Ovary (tissue), 9 donors: ENCODE data around the gene PDE4D. TPM values are rescaled to one million over a fixed set of nuclear protein-coding genes. Genes with fewer than 3 reads are reported as not detected.

Source experiments
- DNase-seq, 5 donors: peaks; one replicate each; pipeline ENCODE4 v3.0.0-alpha.2; 2019 to 2020
- H3K27ac ChIP-seq, 2 donors: fragments of 200-600 bp; one replicate each; pipeline versions ENCODE4 v1.5.1 to v1.8.0; 2019 to 2022
- H3K27me3 ChIP-seq: fragments of 200-600 bp; one replicate; pipeline ENCODE4 v1.8.0; 2022
- H3K36me3 ChIP-seq: fragments of 200-600 bp; sonication (generic); one replicate; pipeline ENCODE4 v1.5.1; 2019
- H3K4me1 ChIP-seq: one replicate; pipeline ENCODE4 v1.8.1; 2013; ENCODE audit warnings: mild to moderate bottlenecking, moderate library complexity; ENCODE audit not compliant: insufficient read depth
- H3K4me3 ChIP-seq: fragments of 200-600 bp; sonication (generic); one replicate; pipeline ENCODE4 v1.5.1; 2017
- H3K9me3 ChIP-seq, 2 donors: fragments of 200-600 bp in 1 of 2; sonication (generic) in 1 of 2; one replicate each; pipeline versions ENCODE4 v1.5.1 to v1.8.1; 2013 to 2019; ENCODE audit warnings: mild to moderate bottlenecking in 1 of 2, moderate library complexity in 1 of 2
- EP300 ChIP-seq: sonication (generic); formaldehyde crosslinking; IDR thresholded peaks from one replicate; pipeline ENCODE4 v1.6.1; 2017; ENCODE audit warnings: antibody characterized with exemption
- POLR2A ChIP-seq: fragments of 450-650 bp; IDR thresholded peaks from one replicate; pipeline ENCODE4 v1.6.1; 2017; ENCODE audit warnings: antibody characterized with exemption, mild to moderate bottlenecking, moderate library complexity
- WGBS, 3 donors: extraction: QIAGEN DNeasy Blood & Tissue Kit in 1 of 3; methylation state at CpG; one replicate each; pipeline versions ENCODE4 v1.1.5 to v1.1.7; 2013 to 2017; 5-methylcytosine and 5-hydroxymethylcytosine counted together
- intact Hi-C, 4 donors: fragments of 100-400 bp; cut with DNase I; formaldehyde crosslinking; loops; one replicate each; pipeline versions ENCODE4 v1.11.0 to v1.15.1; 2022 to 2023
- polyA plus RNA-seq, 2 donors: library from polyadenylated mRNA; stranded (reverse); fragments of 200-250 nt in 1 of 2; fragments of 350-450 nt in 1 of 2; fragmentation: Illumina TruSeq in 1 of 2; extraction: RNeasy Lipid Tissue Mini Kit (QIAGEN cat#74804) in 1 of 2; gene quantifications; one replicate each; pipeline ENCODE4 v1.2.3, GENCODE V29; 2013 to 2014
- total RNA-seq, 7 donors: library from RNA; depleted of rRNA in 2 of 7; stranded (reverse); fragments of >200 nt in 2 of 7; fragmentation: NEBNext Ultra II Directional in 3 of 7; extraction: Animal tissue kit (Norgen Biotek cat#: 25700) in 3 of 7; gene quantifications; one replicate each; pipeline versions ENCODE4 v1.1.0 to v1.2.4, GENCODE V29; 2016 to 2023
- TF ChIP-seq, protein P1 (sequence below), 3 donors: fragments of 450-650 bp in 2 of 3; fragments of 200-600 bp in 1 of 3; IDR thresholded peaks; one replicate each; pipeline versions ENCODE4 v1.5.1 to v1.8.0; 2016 to 2022; ENCODE audit warnings: antibody characterized with exemption in 3 of 3, mild to moderate bottlenecking in 1 of 3
- donor health status: DM: no; HTN: no; CAD: no; lungs with moderate emphysema.
- donor health status: DM: no; HTN: no; CAD: no.
- donor health status: Bipolar disorder and iron deficiency.
- donor health status: DM: yes; HTN: yes; CAD: no.
- donor health status: DM: no; HTN: no; CAD: no.
- donor health status: DM: yes; HTN: yes; CAD: no.

Gene PDE4D
- total and polyA plus RNA-seq, 9 donors = 1.3 to 67.6 (median 8.4) TPM

DNA sequence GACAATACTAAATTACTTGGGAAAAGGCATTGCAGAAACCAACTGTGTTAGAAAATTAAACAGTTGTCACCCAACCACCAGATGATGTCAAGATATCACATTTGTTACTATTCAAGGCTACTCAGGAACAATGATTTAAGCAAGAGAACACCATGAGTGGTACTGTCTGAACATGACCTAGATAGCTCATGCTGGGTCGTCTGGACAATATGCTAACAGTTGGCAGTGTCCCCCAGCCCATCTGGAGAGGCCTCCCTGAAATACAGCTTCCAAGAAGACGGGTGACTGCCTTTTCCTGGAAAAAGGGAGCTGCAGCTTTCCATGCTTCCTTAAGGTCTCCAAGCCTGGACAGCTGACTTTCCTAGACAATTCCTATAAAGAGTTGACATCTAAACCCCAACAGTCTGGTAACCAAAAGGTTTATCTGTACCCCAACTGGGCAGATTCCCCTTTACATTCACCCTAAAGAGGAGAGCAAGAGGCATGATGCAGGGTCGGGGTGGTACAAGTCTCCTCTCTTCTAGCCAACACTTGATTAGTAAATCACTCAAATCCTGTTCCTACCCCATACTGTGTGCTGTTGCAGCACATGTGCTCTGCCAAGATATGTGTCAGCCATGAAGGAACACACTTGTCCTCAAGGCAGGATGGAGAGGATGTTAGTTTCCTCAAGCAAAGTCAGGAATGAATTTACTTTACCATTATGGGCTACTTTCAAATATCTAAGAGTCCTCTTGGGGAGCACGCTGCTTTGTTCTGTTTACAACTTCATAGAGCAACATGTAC lies 433.0 kb downstream of the PDE4D start:
- TF ChIP-seq, protein P1, sequence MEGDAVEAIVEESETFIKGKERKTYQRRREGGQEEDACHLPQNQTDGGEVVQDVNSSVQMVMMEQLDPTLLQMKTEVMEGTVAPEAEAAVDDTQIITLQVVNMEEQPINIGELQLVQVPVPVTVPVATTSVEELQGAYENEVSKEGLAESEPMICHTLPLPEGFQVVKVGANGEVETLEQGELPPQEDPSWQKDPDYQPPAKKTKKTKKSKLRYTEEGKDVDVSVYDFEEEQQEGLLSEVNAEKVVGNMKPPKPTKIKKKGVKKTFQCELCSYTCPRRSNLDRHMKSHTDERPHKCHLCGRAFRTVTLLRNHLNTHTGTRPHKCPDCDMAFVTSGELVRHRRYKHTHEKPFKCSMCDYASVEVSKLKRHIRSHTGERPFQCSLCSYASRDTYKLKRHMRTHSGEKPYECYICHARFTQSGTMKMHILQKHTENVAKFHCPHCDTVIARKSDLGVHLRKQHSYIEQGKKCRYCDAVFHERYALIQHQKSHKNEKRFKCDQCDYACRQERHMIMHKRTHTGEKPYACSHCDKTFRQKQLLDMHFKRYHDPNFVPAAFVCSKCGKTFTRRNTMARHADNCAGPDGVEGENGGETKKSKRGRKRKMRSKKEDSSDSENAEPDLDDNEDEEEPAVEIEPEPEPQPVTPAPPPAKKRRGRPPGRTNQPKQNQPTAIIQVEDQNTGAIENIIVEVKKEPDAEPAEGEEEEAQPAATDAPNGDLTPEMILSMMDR (IDR thresholded peaks at IDR 0.05) = no peak
- no peak for TF ChIP-seq POLR2A
- no peak for TF ChIP-seq EP300
- intact Hi-C loops = no loop called here
- Histone ChIP-seq H3K4me1 (no peaks in the 10 kb centered on the region), H3K36me3 (no peaks in the 10 kb centered on the region), H3K27me3 (no peaks in the 10 kb centered on the region), H3K27ac (no peak overlapping the region), H3K4me3 (no peak overlapping the region), H3K9me3 (no peaks in the 10 kb centered on the region)
- 48 to 55% (median 54%) methylated on average over 4 of the region's 4 CpGs for whole genome bisulfite sequencing, 3 donors
- no peak for DNase-seq

DNA sequence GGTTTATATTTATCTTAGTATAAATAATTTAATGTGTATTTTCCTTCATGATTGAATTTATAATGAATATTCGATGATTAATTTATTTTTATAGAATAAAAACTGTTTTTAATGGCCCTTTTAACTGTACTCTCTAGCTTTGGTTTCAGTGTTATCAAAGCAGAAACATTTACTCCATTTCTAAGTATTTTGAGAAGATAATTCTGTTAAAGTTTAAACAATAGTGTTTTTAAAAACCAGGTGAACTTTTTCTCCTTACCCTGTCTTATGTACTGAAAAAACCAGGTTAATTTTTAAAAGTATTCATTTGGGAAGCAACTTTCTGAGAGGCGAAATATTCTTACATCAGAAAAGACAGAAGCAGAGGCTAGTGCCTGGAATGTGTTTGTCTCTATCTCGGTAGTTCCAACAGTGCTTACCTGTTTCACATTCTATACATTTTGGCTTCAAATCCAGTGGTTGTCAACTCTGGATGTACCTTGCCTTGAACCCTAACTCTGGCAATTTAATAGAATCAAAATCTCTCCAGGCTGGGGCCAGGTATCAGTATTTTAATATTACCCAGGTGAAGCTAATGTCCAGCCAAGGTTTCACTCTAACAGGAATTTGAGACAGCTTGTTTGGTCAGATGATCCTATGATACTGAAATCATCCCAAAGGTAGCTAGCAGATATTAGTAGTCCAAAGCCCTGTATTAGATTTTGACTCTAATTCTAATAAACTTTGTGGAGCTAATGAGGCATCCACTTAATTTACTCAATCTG lies 434.4 kb downstream of the PDE4D start:
- Histone ChIP-seq H3K27ac (no peak overlapping the region), H3K4me1 (no peaks in the 10 kb centered on the region), H3K36me3 (no peaks in the 10 kb centered on the region), H3K27me3 (no peaks in the 10 kb centered on the region), H3K4me3 (no peak overlapping the region), H3K9me3 (no peaks in the 10 kb centered on the region)
- TF ChIP-seq POLR2A = no peak
- TF ChIP-seq, protein P1 (IDR thresholded peaks at IDR 0.05) = no peak
- TF ChIP-seq EP300 = no peak
- intact Hi-C loops = no loop called here
- no peak for DNase-seq
- 62 to 73% (median 68%) methylated on average over 3 of the region's 3 CpGs for WGBS, 3 donors

DNA sequence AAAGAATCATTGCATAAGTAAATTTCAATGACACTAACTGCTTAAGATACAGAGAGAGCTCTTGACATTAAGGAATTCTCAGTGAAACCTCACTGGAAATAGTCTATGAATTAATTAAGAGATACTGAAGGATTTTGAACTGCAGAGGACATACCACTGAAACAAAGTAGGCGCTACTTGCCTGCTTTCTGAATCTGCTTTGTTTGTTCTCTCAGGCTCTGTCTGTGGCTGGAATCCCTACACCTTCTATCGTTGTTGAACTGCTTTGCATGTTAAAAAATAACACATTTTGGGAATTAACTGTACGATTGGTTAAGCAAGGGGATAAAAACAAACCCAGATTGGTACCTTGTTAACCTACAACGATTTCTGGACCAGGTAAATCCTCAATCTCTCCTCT lies 435.2 kb downstream of the PDE4D start:
- Histone ChIP-seq H3K4me1 (no peaks in the 10 kb centered on the region), H3K27ac (no peak overlapping the region), H3K27me3 (no peaks in the 10 kb centered on the region), H3K9me3 (no peaks in the 10 kb centered on the region), H3K36me3 (no peaks in the 10 kb centered on the region), H3K4me3 (no peak overlapping the region)
- WGBS, 3 donors = 61 to 69% (median 66%) methylated on average over 4 of the region's 4 CpGs
- intact Hi-C loops = no loop called here
- no peak for DNase-seq
- TF ChIP-seq EP300 (no peak), POLR2A (no peak)
- TF ChIP-seq, protein P1 (IDR thresholded peaks at IDR 0.05) = no peak

DNA sequence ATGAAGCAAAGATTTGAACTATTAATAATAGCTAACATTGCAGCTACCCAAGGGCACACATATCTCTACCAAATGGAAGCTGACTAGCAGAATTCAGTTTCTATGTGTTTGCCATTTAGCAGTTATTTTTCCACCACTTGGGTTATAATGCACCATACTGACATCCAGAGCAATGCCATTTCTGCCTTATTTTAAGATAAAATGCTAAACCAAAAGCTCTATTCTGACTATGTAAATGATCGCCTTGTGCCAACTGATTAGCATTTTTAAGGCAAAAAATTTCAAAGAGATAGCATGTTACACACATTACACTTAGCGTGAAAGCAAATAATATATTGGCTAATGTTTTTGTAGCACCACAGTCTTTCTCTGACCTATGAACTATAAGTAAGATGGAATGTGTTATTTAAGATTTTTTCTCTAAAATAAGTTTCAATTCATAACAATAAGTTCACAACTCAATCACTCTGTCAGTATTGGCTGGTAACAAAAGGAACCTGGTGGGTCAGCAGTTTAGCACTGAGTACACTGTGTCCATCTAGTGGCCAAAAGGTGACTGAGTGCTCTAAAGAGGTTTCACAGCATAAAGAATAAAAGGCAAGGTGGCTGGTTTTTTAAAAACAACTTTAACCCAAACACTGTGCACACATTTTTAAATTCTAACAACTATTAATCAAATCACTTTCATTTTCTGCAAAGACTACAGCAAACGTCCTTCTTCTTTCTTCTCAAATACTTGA lies 443.5 kb downstream of the PDE4D start:
- Histone ChIP-seq H3K4me1 (no peaks in the 10 kb centered on the region), H3K36me3 (no peaks in the 10 kb centered on the region), H3K27ac (no peak overlapping the region), H3K27me3 (no peaks in the 10 kb centered on the region), H3K4me3 (no peak overlapping the region), H3K9me3 (no peaks in the 10 kb centered on the region)
- WGBS, 3 donors = 71 to 77% (median 73%) methylated on average over 3 of the region's 3 CpGs
- TF ChIP-seq EP300 = no peak
- no peak for DNase-seq
- intact Hi-C loops = loop anchor here in 1 of 4 donors (5.0 kb wide), 1 partner anchor 1358 kb away; no protein-coding TSS in a partner anchor
